HEK293 (cell line): ENCODE data around the gene TRIM8.
A peak's percentile ranks its signal among the peaks of the same experiment; 100 is the strongest.

Experiments
- GLIS2 ChIP-seq: fragments of 450-650 bp; formaldehyde crosslinking; IDR thresholded peaks from 2 replicates; pipeline ENCODE4 v1.5.1; 2016; ENCODE audit warnings: missing biosample characterization, missing genetic modification characterization
- HOXA7 ChIP-seq: sonication (generic); formaldehyde crosslinking; IDR thresholded peaks from 2 replicates; pipeline ENCODE4 v1.8.1; 2022; ENCODE audit warnings: missing genetic modification reagents, borderline replicate concordance
- IKZF3 ChIP-seq: fragments of 450-650 bp; IDR thresholded peaks from 2 replicates; pipeline ENCODE4 v1.5.0; 2018; ENCODE audit warnings: missing biosample characterization, mild to moderate bottlenecking, missing genetic modification characterization, moderate library complexity
- KLF8 ChIP-seq: fragments of 450-650 bp; formaldehyde crosslinking; IDR thresholded peaks from 2 replicates; pipeline ENCODE4 v1.5.1; 2016; ENCODE audit warnings: missing biosample characterization, missing genetic modification characterization
- PATZ1 ChIP-seq: fragments of 450-650 bp; formaldehyde crosslinking; IDR thresholded peaks from 2 replicates; pipeline ENCODE4 v1.5.1; 2016; ENCODE audit warnings: missing biosample characterization, missing genetic modification characterization
- PRDM4 ChIP-seq: fragments of 450-650 bp; formaldehyde crosslinking; IDR thresholded peaks from 2 replicates; pipeline ENCODE4 v1.5.1; 2017; ENCODE audit warnings: missing biosample characterization, missing genetic modification characterization
- REPIN1 ChIP-seq: fragments of 450-650 bp; formaldehyde crosslinking; IDR thresholded peaks from 2 replicates; pipeline ENCODE4 v1.5.1; 2017; ENCODE audit warnings: missing biosample characterization, missing genetic modification characterization, low read depth
- SALL2 ChIP-seq: fragments of 450-650 bp; formaldehyde crosslinking; IDR thresholded peaks from 2 replicates; pipeline ENCODE4 v1.5.0; 2017; ENCODE audit warnings: missing biosample characterization, mild to moderate bottlenecking, missing genetic modification characterization, borderline replicate concordance
- TCF7L2 ChIP-seq: IDR thresholded peaks from 2 replicates; pipeline ENCODE4 v1.6.1; 2011; ENCODE audit warnings: low read depth, mild to moderate bottlenecking, inconsistent platforms, low read length, moderate library complexity, borderline replicate concordance
- ZBTB21 ChIP-seq: fragments of 450-650 bp; formaldehyde crosslinking; IDR thresholded peaks from 2 replicates; pipeline ENCODE4 v1.5.1; 2017; ENCODE audit warnings: missing biosample characterization, missing genetic modification characterization
- ZBTB48 ChIP-seq: fragments of 450-650 bp; formaldehyde crosslinking; IDR thresholded peaks from 2 replicates; pipeline ENCODE4 v1.5.1; 2016; ENCODE audit warnings: missing biosample characterization, missing genetic modification characterization
- ZBTB7A ChIP-seq: fragments of 450-650 bp; formaldehyde crosslinking; IDR thresholded peaks from 2 replicates; pipeline ENCODE4 v1.5.1; 2016; ENCODE audit warnings: low read depth, missing biosample characterization, missing genetic modification characterization
- ZNF211 ChIP-seq: fragments of 450-650 bp; formaldehyde crosslinking; IDR thresholded peaks from 2 replicates; pipeline ENCODE4 v1.5.1; 2016; ENCODE audit warnings: low read depth, missing biosample characterization, missing genetic modification characterization
- ZNF223 ChIP-seq: fragments of 450-650 bp; formaldehyde crosslinking; IDR thresholded peaks from 2 replicates; pipeline ENCODE4 v1.5.1; 2016; ENCODE audit warnings: missing biosample characterization, missing genetic modification characterization
- ZNF239 ChIP-seq: fragments of 450-650 bp; formaldehyde crosslinking; IDR thresholded peaks from 2 replicates; pipeline ENCODE4 v1.5.1; 2016; ENCODE audit warnings: missing biosample characterization, missing genetic modification characterization
- ZNF26 ChIP-seq: fragments of 450-650 bp; formaldehyde crosslinking; IDR thresholded peaks from 2 replicates; pipeline ENCODE4 v1.5.1; 2016; ENCODE audit warnings: missing biosample characterization, missing genetic modification characterization
- ZNF266 ChIP-seq: fragments of 450-650 bp; formaldehyde crosslinking; IDR thresholded peaks from 2 replicates; pipeline ENCODE4 v1.5.1; 2016; ENCODE audit warnings: missing biosample characterization, missing genetic modification characterization, low read depth
- ZNF335 ChIP-seq: fragments of 450-650 bp; formaldehyde crosslinking; conservative IDR thresholded peaks from 2 replicates; pipeline ENCODE4 v1.5.1; 2016; ENCODE audit warnings: missing biosample characterization, missing genetic modification characterization
- ZNF362 ChIP-seq: fragments of 450-650 bp; formaldehyde crosslinking; IDR thresholded peaks from 2 replicates; pipeline ENCODE4 v1.5.1; 2016; ENCODE audit warnings: missing biosample characterization, missing genetic modification characterization
- ZNF366 ChIP-seq: fragments of 450-650 bp; formaldehyde crosslinking; conservative IDR thresholded peaks from 2 replicates; pipeline ENCODE4 v1.5.1; 2016; ENCODE audit warnings: missing biosample characterization, missing genetic modification characterization
- ZNF37A ChIP-seq: fragments of 450-650 bp; IDR thresholded peaks from 2 replicates; pipeline ENCODE4 v1.5.1; 2018; ENCODE audit warnings: missing biosample characterization, missing genetic modification characterization
- ZNF398 ChIP-seq: fragments of 450-650 bp; formaldehyde crosslinking; IDR thresholded peaks from 2 replicates; pipeline ENCODE4 v1.5.1; 2017; ENCODE audit warnings: missing biosample characterization, missing genetic modification characterization
- ZNF423 ChIP-seq: fragments of 450-650 bp; formaldehyde crosslinking; IDR thresholded peaks from 2 replicates; pipeline ENCODE4 v1.5.1; 2016; ENCODE audit warnings: missing biosample characterization, missing genetic modification characterization
- ZNF426 ChIP-seq: fragments of 450-650 bp; formaldehyde crosslinking; IDR thresholded peaks from 2 replicates; pipeline ENCODE4 v1.5.1; 2017; ENCODE audit warnings: missing biosample characterization, missing genetic modification characterization, mild to moderate bottlenecking, inconsistent platforms, moderate library complexity
- ZNF433 ChIP-seq: fragments of 450-650 bp; formaldehyde crosslinking; IDR thresholded peaks from 2 replicates; pipeline ENCODE4 v1.5.1; 2016; ENCODE audit warnings: missing biosample characterization, missing genetic modification characterization, low read depth
- ZNF501 ChIP-seq: fragments of 450-650 bp; formaldehyde crosslinking; IDR thresholded peaks from 2 replicates; pipeline ENCODE4 v1.5.1; 2016; ENCODE audit warnings: missing biosample characterization, missing genetic modification characterization
- ZNF514 ChIP-seq: fragments of 450-650 bp; formaldehyde crosslinking; IDR thresholded peaks from 2 replicates; pipeline ENCODE4 v1.5.1; 2016; ENCODE audit warnings: missing biosample characterization, missing genetic modification characterization
- ZNF654 ChIP-seq: fragments of 450-650 bp; formaldehyde crosslinking; IDR thresholded peaks from 2 replicates; pipeline ENCODE4 v1.5.1; 2016; ENCODE audit warnings: low read depth, missing biosample characterization, missing genetic modification characterization
- ZNF76 ChIP-seq: fragments of 450-650 bp; formaldehyde crosslinking; IDR thresholded peaks from 2 replicates; pipeline ENCODE4; 2016; ENCODE audit warnings: low read depth, missing biosample characterization, missing genetic modification characterization, borderline replicate concordance
- ZNF768 ChIP-seq: fragments of 450-650 bp; formaldehyde crosslinking; IDR thresholded peaks from 2 replicates; pipeline ENCODE4 v1.5.1; 2018; ENCODE audit warnings: missing biosample characterization, mild to moderate bottlenecking, missing genetic modification characterization
- ZSCAN18 ChIP-seq: fragments of 450-650 bp; formaldehyde crosslinking; IDR thresholded peaks from 2 replicates; pipeline ENCODE4 v1.5.1; 2016; ENCODE audit warnings: missing biosample characterization, missing genetic modification characterization

Gene TRIM8

GRCh38 chr10:102678842-102679289, 34.6 kb downstream of the TRIM8 start (continued):
- no peak for TF ChIP-seq ZNF362 (tag by site-specific recombination)
- no peak for TF ChIP-seq PRDM4
- no peak for TF ChIP-seq ZNF426 (tag by site-specific recombination)
- TF ChIP-seq ZNF398 (tag by site-specific recombination), result no peak
- TF ChIP-seq ZNF266, result no peak
- no peak for TF ChIP-seq ZSCAN18 (tag by site-specific recombination)
- TF ChIP-seq ZNF335 (tag by site-specific recombination), result no peak
- peak; percentile 94 for TF ChIP-seq GLIS2 (tag by site-specific recombination)
- no peak for TF ChIP-seq ZNF211 (tag by site-specific recombination)
- no peak for TF ChIP-seq ZBTB7A (tag by site-specific recombination)
- no peak for TF ChIP-seq ZNF26 (tag by site-specific recombination)
- no peak for TF ChIP-seq TCF7L2
- TF ChIP-seq ZNF768, result no peak
- TF ChIP-seq REPIN1 (tag by site-specific recombination), result no peak
- no peak for TF ChIP-seq ZBTB21 (tag by site-specific recombination)
- TF ChIP-seq ZNF223 (tag by site-specific recombination), result no peak
- peak; percentile 93 for TF ChIP-seq ZBTB48 (tag by site-specific recombination)
- no peak for TF ChIP-seq ZNF423 (tag by site-specific recombination)
- TF ChIP-seq KLF8 (tag by site-specific recombination), result no peak
- no peak for TF ChIP-seq ZNF433 (tag by site-specific recombination)
- TF ChIP-seq HOXA7 (CRISPR knock-in tag), result no peak
- TF ChIP-seq ZNF501, result no peak
- no peak for TF ChIP-seq ZNF239 (tag by site-specific recombination)
- TF ChIP-seq PATZ1 (tag by site-specific recombination), result peak; percentile 82
- peak; percentile 52 for TF ChIP-seq ZNF654 (tag by site-specific recombination)
- TF ChIP-seq ZNF37A (tag by site-specific recombination), result no peak
- no peak for TF ChIP-seq ZNF366
- TF ChIP-seq SALL2, result no peak
- no peak for TF ChIP-seq IKZF3 (tag by site-specific recombination)
- no peak for TF ChIP-seq ZNF514 (tag by site-specific recombination)
- no peak for TF ChIP-seq ZNF76 (tag by site-specific recombination)
